Ascending aorta (tissue), 2 donors: Measurements from ENCODE around the gene XPC. TPM values are rescaled to one million over a fixed set of nuclear protein-coding genes. Genes with fewer than 3 reads are reported as not detected.

Source experiments
- DNase-seq, 2 donors: peaks; one replicate each; pipeline ENCODE4 v3.0.0-alpha.2; 2019; ENCODE audit warnings: low spot score in 2 of 2
- H3K27ac ChIP-seq, 2 donors: fragments of 200-600 bp; sonication (generic); one replicate each; pipeline ENCODE4 v1.5.1; 2016 to 2017; ENCODE audit warnings: mild to moderate bottlenecking in 1 of 2
- H3K27me3 ChIP-seq: fragments of 200-600 bp; sonication (generic); one replicate; pipeline ENCODE4 v1.5.1; 2017
- H3K36me3 ChIP-seq, 2 donors: fragments of 200-600 bp; sonication (generic); one replicate each; pipeline ENCODE4 v1.5.1; 2016
- H3K4me1 ChIP-seq, 2 donors: fragments of 200-600 bp; sonication (generic); one replicate each; pipeline ENCODE4 v1.5.1; 2016 to 2017; ENCODE audit warnings: mild to moderate bottlenecking in 1 of 2
- H3K4me3 ChIP-seq, 2 donors: fragments of 200-600 bp; sonication (generic); one replicate each; pipeline ENCODE4 v1.5.1; 2016 to 2017; ENCODE audit warnings: mild to moderate bottlenecking in 1 of 2
- H3K9me3 ChIP-seq, 2 donors: fragments of 200-600 bp; sonication (generic); one replicate each; pipeline ENCODE4 v1.5.1; 2016
- CTCF ChIP-seq, 3 experiments: fragments of 200-600 bp in 2 of 3; fragments of 450-650 bp in 1 of 3; sonication (generic) in 2 of 3; IDR thresholded peaks; one replicate each; pipeline ENCODE4 v1.5.1; 2016 to 2019; ENCODE audit warnings: antibody characterized with exemption in 3 of 3, mild to moderate bottlenecking in 1 of 3, moderate library complexity in 1 of 3
- intact Hi-C: fragments of 100-400 bp; cut with DNase I; formaldehyde crosslinking; loops from one replicate; pipeline ENCODE4 v1.15.1; 2023
- total RNA-seq: library from RNA; depleted of rRNA; stranded (reverse); fragments of >200 nt; gene quantifications from one replicate; pipeline ENCODE4 v1.1.0, GENCODE V29; 2016

XPC gene
- total RNA-seq, 1 donor from 2014 or later: 48.9 TPM

GRCh38 chr3:14169871-14170270 lies 8.5 kb downstream of the XPC start:
- DNase-seq: no peak
- H3K9me3 ChIP-seq: no peaks in the 10 kb centered on the region
- H3K4me1 ChIP-seq: no peaks in the 10 kb centered on the region
- no peak overlapping the region for H3K4me3 ChIP-seq
- intact Hi-C loops: no loop called here
- TF ChIP-seq CTCF (IDR thresholded peaks at IDR 0.05): no peak
- no peak overlapping the region for H3K27ac ChIP-seq
- no peaks in the 10 kb centered on the region for H3K27me3 ChIP-seq
- H3K36me3 ChIP-seq: peaks cover 72 to 84% of the 10 kb centered on the region in 2 donors

- Histone ChIP-seq H3K4me1 (no peaks in the 10 kb centered on the region), H3K36me3 (peaks cover 75 to 88% of the 10 kb centered on the region in 2 donors), H3K4me3 (no peak overlapping the region), H3K27ac (no peak overlapping the region), H3K27me3 (no peaks in the 10 kb centered on the region), H3K9me3 (no peaks in the 10 kb centered on the region)
- no peak for DNase-seq
- no peak for TF ChIP-seq CTCF (IDR thresholded peaks at IDR 0.05)
- intact Hi-C loops: no loop called here
These were observed 9.0 kb downstream of the XPC start for GRCh38 chr3:14169435-14169834.

GRCh38 chr3:14166877-14167603 lies 11.4 kb downstream of the XPC start:
- no peak for DNase-seq
- Histone ChIP-seq H3K27ac (no peak overlapping the region), H3K4me3 (no peak overlapping the region), H3K4me1 (no peaks in the 10 kb centered on the region), H3K9me3 (peaks cover 0 to 4% of the 10 kb centered on the region in 2 donors), H3K27me3 (no peaks in the 10 kb centered on the region), H3K36me3 (peaks cover 90 to 100% of the 10 kb centered on the region in 2 donors)
- intact Hi-C loops: no loop called here
- no peak for TF ChIP-seq CTCF (IDR thresholded peaks at IDR 0.05)

- no peak for DNase-seq
- Histone ChIP-seq H3K27me3 (no peaks in the 10 kb centered on the region), H3K4me1 (no peaks in the 10 kb centered on the region), H3K27ac (no peak overlapping the region), H3K4me3 (no peak overlapping the region), H3K36me3 (peaks cover 91 to 100% of the 10 kb centered on the region in 2 donors), H3K9me3 (peaks cover 0 to 16% of the 10 kb centered on the region in 2 donors)
- TF ChIP-seq CTCF (IDR thresholded peaks at IDR 0.05): no peak
- intact Hi-C loops: no loop called here
These were observed 16.2 kb downstream of the XPC start for GRCh38 chr3:14162178-14162577.

- Histone ChIP-seq H3K9me3 (peaks cover 0 to 16% of the 10 kb centered on the region in 2 donors), H3K36me3 (peaks cover 91 to 100% of the 10 kb centered on the region in 2 donors), H3K27ac (no peak overlapping the region), H3K4me3 (no peak overlapping the region), H3K27me3 (no peaks in the 10 kb centered on the region), H3K4me1 (no peaks in the 10 kb centered on the region)
- intact Hi-C loops: no loop called here
- TF ChIP-seq CTCF (IDR thresholded peaks at IDR 0.05): no peak
- no peak for DNase-seq
These were observed 17.1 kb downstream of the XPC start for GRCh38 chr3:14161282-14161681.
